Adipocyte (in vitro differentiated cells): Measurements from ENCODE around the gene SPART.
"Not testable (repeated sequence)": the region's sequence is repeated elsewhere in the genome, so short reads cannot be mapped to it uniquely, and the experiment has no call there.

Experiments
- DNase-seq: peaks from one replicate; pipeline ENCODE4 v3.0.0-alpha.2; 2015; ENCODE audit warnings: low read depth
- H3K27me3 ChIP-seq: replicated peaks from 2 replicates; pipeline ENCODE4 v1.7.0; 2013; ENCODE audit warnings: mild to moderate bottlenecking, low read length, moderate library complexity; ENCODE audit not compliant: control insufficient read depth, insufficient read depth
- H3K36me3 ChIP-seq: 2 replicates; pipeline ENCODE4 v1.7.0; 2013; ENCODE audit warnings: low read length, mild to moderate bottlenecking, moderate library complexity; ENCODE audit not compliant: control insufficient read depth, insufficient read depth, severe bottlenecking
- H3K4me1 ChIP-seq: 2 replicates; pipeline ENCODE4 v1.7.0; 2013; ENCODE audit warnings: mild to moderate bottlenecking, low read length, moderate library complexity; ENCODE audit not compliant: control insufficient read depth, insufficient read depth
- H3K4me3 ChIP-seq: 2 replicates; pipeline ENCODE4 v1.7.0; 2013; ENCODE audit warnings: mild to moderate bottlenecking, low read length, moderate library complexity
- H3K9ac ChIP-seq: 2 replicates; pipeline ENCODE4 v1.7.0; 2013; ENCODE audit warnings: mild to moderate bottlenecking, low read length, moderate library complexity
- H3K9me3 ChIP-seq: 2 replicates; pipeline ENCODE4 v1.7.0; 2013; ENCODE audit warnings: mild to moderate bottlenecking, low read length, moderate library complexity; ENCODE audit not compliant: control insufficient read depth

The SPART gene

DNA sequence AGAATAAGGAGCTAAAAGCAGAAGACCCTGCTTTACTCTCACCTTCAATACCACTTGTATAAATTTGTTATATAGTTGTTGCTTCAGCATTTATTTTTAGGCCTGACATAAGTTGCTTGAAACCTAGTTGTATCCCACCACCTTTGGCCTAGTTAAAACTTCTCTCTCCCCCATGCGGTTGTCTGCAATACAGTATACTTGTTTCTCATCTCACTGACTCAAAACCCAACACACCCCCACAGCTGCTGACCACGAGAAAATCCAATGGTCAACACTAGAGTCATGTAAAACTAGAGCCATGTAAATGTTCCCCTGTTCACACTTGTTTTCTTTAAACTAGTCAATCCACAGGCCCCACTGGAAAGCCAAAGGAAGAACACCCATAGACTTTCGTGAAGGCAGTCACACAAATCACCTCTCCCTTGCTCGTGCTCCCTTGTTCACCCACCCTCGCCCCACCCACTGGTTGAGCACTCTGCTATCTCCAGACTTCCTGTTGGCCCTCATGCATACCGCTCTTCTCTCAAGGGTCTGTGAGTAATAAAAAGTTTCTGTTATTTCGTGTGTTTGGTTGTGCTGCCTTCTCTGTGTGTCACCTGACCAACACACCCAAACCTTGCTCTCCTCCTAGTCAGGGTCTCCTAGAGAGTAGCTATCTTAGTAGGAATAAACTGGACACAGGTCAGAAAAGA, 35.6 kb downstream of the SPART start:
- peaks cover 95% of the 10 kb centered on the region for H3K36me3 ChIP-seq
- H3K4me3 ChIP-seq: no peak overlapping the region
- peaks cover 2% of the 10 kb centered on the region for H3K4me1 ChIP-seq
- no peaks in the 10 kb centered on the region for H3K27me3 ChIP-seq
- no peak overlapping the region for H3K9ac ChIP-seq
- H3K9me3 ChIP-seq: no peaks in the 10 kb centered on the region
- no peak for DNase-seq

DNA sequence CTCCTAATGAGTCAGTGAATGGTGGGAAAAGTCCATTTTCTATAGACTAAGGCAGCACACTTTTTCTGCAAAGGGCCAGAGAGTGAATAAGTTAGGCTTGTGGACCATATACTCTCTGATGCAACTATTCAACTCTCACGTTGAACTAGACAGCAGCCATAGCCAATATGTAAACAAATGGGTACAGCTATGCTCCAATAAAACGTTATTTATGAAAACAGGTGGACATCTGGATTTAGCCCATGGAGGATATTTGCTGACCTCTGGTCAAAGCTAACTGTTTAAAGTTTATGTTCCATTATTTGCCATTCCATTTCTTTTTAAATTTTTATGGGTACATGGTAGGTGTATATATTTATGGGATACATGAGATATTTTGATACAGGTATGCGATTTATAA, 43.9 kb downstream of the SPART start:
- Histone ChIP-seq H3K4me3 (no peak overlapping the region), H3K36me3 (peaks cover 57% of the 10 kb centered on the region), H3K4me1 (peaks cover 14% of the 10 kb centered on the region), H3K9ac (no peak overlapping the region), H3K9me3 (no peaks in the 10 kb centered on the region), H3K27me3 (no peaks in the 10 kb centered on the region)
- no peak for DNase-seq

DNA sequence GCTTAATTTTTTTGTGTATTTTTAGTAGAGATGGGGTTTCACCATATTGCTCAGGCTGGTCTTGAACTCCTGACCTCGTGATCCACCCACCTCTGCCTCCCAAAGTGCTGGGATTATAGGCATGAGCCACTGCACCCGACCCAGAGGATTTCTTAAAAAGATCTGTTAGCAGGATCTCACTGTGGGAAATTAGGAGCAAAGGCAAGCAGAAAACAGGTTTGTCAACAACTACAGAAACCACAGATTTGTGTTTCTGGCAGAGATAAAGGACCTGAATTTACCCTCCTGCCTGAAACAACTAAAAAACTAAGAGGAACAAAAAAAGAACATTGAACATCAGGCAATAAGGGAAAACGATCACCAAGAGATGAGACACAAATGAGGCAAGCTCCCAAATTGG, 46.7 kb downstream of the SPART start:
- H3K27me3 ChIP-seq, H3K9ac ChIP-seq, H3K4me3 ChIP-seq, H3K9me3 ChIP-seq, DNase-seq: not testable (repeated sequence)
- Histone ChIP-seq H3K4me1 (peaks cover 18% of the 10 kb centered on the region), H3K36me3 (peaks cover 33% of the 10 kb centered on the region)

DNA sequence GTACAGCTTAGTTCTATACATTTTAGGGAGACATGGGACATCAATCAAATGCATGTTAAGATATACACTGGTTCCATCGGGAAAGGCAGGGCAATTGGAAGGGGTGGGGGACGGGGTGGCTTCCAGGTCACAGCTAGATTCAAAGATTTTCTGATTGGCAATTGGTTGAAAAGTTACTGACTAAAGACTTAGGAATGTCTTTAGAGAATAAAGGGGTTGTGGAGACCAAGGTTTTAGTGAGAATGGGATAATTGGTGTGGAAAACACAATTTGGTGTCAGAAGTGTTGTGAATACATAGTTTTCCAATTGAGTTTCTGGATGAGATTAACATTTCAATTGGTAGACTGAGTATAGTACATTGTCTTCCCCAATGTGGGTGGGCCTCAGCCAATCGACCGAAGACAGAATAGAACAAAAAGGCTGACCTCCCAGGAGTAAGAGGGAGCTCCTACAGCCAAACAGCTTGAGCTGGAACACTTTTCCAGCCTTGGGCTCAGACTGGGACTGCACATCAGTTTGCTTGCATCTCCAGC, 47.6 kb downstream of the SPART start:
- Histone ChIP-seq H3K4me1 (peaks cover 18% of the 10 kb centered on the region), H3K36me3 (peaks cover 25% of the 10 kb centered on the region), H3K27me3 (no peaks in the 10 kb centered on the region), H3K9me3 (no peaks in the 10 kb centered on the region), H3K9ac (peak overlapping the region; percentile 90), H3K4me3 (peak overlapping the region; percentile 94)
- DNase-seq: no peak

DNA sequence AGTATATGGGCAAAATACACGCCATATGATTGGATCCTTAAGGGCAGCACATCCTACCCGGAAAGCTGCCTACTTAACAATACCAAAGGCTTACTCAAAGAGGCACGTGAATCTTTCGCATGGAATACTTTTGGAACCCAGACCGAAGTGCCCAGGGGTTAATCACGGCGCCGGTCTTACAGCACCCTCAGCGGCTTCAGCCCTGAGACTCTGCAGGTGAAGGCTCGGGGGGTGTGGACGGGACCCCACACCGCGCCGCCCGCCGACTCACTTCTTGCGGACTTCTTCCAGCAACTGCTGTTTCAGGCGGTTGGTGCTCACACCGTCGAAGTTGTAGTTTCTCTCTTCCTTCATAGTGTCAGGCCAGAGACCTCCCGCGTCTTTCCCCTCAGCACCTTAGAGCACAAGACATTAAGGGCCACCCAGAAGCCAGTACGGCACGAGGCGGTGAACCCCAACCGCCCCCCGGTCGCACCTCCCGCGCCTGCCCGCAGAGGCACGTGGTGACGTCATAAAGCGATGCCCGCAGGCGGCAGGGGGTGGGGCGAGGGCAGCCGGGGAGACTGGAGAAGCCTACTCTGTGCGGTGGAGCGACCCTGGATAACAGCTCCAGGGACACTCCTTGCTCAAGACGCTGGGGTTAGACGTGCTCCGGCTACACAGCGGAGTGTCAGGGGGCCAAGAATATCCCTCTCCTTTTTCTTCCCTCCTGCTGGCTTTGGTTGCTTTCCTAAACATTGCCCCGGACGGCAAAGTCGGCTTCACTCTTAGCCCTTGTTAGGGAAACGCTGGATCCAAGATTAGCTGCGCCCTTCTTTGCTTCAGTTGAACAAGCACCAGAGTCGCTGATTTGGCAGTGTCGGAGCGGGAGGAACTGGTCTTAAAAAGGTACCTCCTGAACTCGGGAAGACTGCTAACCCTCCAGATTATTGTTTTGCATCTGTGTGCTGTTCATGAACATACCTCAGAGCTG, 48.5 kb downstream of the SPART start, which contains the start of gene CCDC169:
TSS of gene CCDC169 (minus strand) at position 449 of the 973 bp plus-strand sequence. CDS start at position 354, 95 bp downstream.
- Histone ChIP-seq H3K4me1 (peaks cover 18% of the 10 kb centered on the region), H3K4me3 (peak within 1 kb of the TSS; percentile 94), H3K9me3 (no peaks in the 10 kb centered on the region), H3K9ac (peak within 1 kb of the TSS; percentile 90), H3K36me3 (peaks cover 16% of the 10 kb centered on the region), H3K27me3 (no peaks in the 10 kb centered on the region)
- peak; percentile 93 for DNase-seq

DNA sequence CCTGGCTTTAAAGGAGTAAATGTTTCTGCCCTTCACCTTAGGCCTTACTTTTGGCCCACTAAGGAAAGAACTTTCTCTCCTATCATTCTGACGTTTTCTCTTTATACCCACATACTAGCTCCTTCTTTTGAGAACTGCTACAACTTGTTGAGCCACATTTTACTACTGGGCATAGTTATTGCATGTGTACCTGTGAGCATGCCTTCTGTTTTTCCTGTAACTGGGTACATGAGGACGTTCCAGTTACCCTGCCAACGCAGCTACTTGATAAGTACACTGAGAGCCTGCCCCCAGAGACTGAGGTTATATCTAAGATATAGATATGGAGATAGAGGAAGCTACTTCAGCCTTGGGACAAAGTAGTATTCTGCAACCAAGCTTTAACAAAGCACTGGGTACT, 52.1 kb downstream of the SPART start:
- DNase-seq: no peak
- Histone ChIP-seq H3K4me1 (peaks cover 14% of the 10 kb centered on the region), H3K4me3 (no peak overlapping the region), H3K9ac (no peak overlapping the region), H3K9me3 (peaks cover 8% of the 10 kb centered on the region), H3K27me3 (no peaks in the 10 kb centered on the region), H3K36me3 (no peaks in the 10 kb centered on the region)

DNA sequence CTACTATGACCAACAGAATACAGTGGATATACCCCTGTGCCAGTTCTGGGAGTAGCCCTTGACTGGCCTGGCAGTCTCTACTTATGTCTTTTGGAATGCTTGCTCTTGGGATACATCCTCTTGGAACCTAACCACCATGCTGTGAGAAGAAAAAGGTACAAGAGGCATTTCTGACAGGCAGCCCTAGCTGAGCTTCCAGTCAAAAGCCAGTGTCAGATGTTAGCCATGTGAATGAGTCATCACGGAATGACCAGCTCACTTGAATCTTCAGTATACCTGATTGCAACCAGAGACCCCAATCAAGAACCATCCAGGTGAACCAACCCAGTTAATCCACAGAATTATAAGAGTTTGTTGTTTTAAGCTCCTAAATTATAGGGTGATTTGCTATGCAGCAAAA, 52.7 kb downstream of the SPART start:
- no peak for DNase-seq
- Histone ChIP-seq H3K9me3 (peaks cover 14% of the 10 kb centered on the region), H3K9ac (no peak overlapping the region), H3K4me3 (no peak overlapping the region), H3K4me1 (peaks cover 10% of the 10 kb centered on the region), H3K27me3 (no peaks in the 10 kb centered on the region), H3K36me3 (no peaks in the 10 kb centered on the region)

DNA sequence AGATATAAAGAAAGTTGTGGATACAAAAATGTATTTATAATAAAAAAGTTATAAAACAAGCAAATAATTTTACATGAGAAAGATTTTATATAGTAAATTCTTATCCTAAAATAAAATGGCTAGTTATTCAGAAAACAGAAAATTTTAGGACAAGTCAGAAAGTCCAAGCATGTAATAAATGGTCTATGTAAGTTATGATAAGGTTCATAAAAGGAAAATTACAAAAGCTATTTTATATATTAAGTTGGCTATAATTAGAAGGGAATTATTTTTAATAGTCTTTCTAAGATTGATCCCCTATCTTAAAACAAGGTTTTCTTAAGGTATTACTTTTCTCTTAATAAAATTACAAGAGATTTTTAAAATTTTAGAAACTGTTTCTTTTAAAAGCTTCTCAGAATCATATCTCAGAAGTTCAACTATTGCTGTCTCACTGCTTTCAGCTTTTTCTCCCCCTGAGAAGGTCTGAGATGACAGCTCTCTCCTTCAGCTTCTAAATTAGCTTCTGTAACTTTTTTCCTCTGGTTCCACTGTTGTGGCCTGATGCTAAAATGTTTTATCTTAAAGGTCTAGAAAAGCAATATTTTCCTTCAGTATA, 57.3 kb downstream of the SPART start:
- no peak overlapping the region for H3K4me3 ChIP-seq
- H3K36me3 ChIP-seq: no peaks in the 10 kb centered on the region
- DNase-seq: no peak
- no peak overlapping the region for H3K9ac ChIP-seq
- no peaks in the 10 kb centered on the region for H3K27me3 ChIP-seq
- no peaks in the 10 kb centered on the region for H3K4me1 ChIP-seq
- H3K9me3 ChIP-seq: peaks cover 16% of the 10 kb centered on the region

DNA sequence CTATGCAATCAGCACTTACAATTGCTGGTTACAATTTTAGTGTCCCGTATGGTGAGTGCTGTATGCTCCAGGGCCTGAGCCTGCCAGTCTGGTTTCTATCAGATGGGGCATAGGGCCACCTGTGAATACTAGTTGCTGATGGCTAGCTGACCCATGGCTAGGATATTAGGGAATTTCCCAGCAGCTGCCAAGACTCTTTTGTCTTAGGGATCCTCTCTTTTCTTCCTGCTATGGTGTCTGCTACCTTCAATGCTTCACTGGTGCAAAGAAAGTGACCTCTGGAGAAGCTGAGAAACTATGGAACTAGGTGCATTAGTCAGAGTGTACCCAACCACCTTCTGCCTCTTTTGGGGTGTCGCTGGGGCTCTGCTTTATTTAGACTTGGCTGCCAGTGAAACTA, 60.2 kb downstream of the SPART start:
- Histone ChIP-seq H3K9ac (no peak overlapping the region), H3K36me3 (no peaks in the 10 kb centered on the region), H3K27me3 (no peaks in the 10 kb centered on the region), H3K4me1 (peaks cover 6% of the 10 kb centered on the region), H3K9me3 (peaks cover 16% of the 10 kb centered on the region), H3K4me3 (no peak overlapping the region)
- no peak for DNase-seq

DNA sequence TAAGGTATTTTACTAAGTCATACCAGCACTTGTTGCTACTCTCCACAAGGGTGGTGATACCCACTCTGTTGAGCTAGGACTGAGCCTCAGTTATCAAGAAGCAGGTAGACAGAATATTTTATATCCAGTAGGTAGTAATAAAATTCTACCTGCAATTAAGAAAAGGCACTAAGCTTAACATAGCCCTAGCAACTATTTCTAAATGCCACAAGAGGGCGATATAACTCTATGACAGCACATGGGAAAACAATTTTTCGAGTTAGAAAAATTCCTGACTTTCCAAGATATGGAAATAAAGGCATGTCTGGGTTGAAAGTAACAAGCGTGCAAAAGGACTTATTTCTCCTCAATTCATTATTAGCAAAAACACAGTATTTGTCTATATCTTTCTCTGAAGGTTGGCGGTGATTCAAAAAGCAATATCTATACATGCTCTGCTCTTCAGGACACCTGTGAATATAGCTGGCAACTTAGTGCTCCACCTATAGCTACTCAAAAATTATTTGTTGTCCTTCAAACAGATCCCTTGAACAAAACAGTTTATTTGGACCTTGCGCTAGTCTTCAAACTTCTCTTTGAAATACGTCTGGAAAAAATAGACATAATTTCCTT, 63.3 kb downstream of the SPART start:
- peak; percentile 86 for DNase-seq
- Histone ChIP-seq H3K36me3 (no peaks in the 10 kb centered on the region), H3K9me3 (no peaks in the 10 kb centered on the region), H3K4me1 (peaks cover 16% of the 10 kb centered on the region), H3K27me3 (no peaks in the 10 kb centered on the region), H3K4me3 (no peak overlapping the region), H3K9ac (no peak overlapping the region)
